ENCODE data around the gene WFIKKN1. TPM values are rescaled to one million over a fixed set of nuclear protein-coding genes. Genes with fewer than 3 reads are reported as not detected.

The WFIKKN1 gene
- total RNA-seq, 2 donors from 2014 or later, result 0.52 to 0.71 TPM

DNA sequence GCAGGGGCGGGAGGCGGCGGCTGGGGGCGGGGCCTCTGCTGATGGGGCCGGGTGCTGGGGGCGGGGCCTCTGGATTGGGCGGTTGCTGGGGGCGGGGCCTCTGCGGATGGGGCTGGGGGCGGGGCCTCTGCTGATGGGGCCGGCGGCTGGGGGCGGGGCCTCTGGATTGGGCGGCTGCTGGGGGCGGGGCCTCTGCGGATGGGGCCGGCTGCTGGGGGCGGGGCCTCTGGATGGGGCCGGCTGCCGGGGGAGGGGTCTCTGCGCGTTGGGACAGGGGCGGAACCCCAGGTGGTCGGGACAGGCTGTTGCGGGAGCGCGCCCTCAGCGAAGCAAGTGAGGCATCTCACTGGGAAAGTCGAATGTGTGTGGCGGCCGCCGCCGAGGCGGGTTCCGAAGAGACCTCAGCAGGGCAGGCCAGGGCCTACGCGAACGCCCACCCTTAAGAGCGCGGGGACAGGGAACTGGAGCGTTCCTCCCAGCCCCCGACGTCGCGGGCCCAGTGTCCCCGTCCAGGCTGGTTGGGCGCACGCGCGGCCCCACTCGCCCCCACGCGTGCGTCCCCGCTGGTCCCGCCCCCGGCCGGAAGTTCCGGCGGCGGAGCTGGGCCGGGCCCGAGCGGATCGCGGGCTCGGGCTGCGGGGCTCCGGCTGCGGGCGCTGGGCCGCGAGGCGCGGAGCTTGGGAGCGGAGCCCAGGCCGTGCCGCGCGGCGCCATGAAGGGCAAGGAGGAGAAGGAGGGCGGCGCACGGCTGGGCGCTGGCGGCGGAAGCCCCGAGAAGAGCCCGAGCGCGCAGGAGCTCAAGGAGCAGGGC lies 49.2 kb downstream of the WFIKKN1 start, which contains the start of gene STUB1:
STUB1 (plus strand) TSS at position 597 of the 811 bp plus-strand sequence; CDS start at position 713, 116 bp downstream.
- Histone ChIP-seq H3K27ac (peak within 1 kb of the TSS; percentile 95 to 99), H3K4me3 (peak within 1 kb of the TSS; percentile 82 to 88), H3K27me3 (no peaks in the 10 kb centered on the region), H3K36me3 (peaks cover 20% of the 10 kb centered on the region), H3K9me3 (no peaks in the 10 kb centered on the region), H3K4me1 (peaks cover 0 to 61% of the 10 kb centered on the region in 2 donors)
- peak; percentile 80 for DNase-seq (ENCODE audit: low spot score)
- TF ChIP-seq, protein P1, sequence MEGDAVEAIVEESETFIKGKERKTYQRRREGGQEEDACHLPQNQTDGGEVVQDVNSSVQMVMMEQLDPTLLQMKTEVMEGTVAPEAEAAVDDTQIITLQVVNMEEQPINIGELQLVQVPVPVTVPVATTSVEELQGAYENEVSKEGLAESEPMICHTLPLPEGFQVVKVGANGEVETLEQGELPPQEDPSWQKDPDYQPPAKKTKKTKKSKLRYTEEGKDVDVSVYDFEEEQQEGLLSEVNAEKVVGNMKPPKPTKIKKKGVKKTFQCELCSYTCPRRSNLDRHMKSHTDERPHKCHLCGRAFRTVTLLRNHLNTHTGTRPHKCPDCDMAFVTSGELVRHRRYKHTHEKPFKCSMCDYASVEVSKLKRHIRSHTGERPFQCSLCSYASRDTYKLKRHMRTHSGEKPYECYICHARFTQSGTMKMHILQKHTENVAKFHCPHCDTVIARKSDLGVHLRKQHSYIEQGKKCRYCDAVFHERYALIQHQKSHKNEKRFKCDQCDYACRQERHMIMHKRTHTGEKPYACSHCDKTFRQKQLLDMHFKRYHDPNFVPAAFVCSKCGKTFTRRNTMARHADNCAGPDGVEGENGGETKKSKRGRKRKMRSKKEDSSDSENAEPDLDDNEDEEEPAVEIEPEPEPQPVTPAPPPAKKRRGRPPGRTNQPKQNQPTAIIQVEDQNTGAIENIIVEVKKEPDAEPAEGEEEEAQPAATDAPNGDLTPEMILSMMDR (IDR thresholded peaks at IDR 0.05), result no peak

DNA sequence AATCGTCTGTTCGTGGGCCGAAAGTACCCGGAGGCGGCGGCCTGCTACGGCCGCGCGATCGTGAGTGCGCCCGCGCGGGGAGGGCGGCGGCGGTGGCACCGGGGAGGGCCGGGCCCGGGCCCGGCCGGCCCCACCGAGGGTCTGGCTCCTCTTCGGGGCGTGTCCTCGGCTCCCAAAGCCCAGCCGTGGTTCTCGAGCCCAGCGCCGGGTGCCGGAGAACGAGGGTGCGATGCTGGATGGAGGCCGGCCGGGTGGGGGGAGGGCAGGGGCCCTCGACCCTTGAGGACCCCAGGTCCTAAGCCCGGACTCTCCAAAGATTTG lies 49.8 kb downstream of the WFIKKN1 start:
- Histone ChIP-seq H3K27ac (peak overlapping the region; percentile 95 to 99), H3K9me3 (no peaks in the 10 kb centered on the region), H3K4me3 (peak overlapping the region; percentile 82 to 88), H3K27me3 (no peaks in the 10 kb centered on the region), H3K4me1 (peaks cover 0 to 62% of the 10 kb centered on the region in 2 donors), H3K36me3 (peaks cover 20% of the 10 kb centered on the region)
- TF ChIP-seq, protein P1 (IDR thresholded peaks at IDR 0.05), result no peak
- no peak for DNase-seq (ENCODE audit: low spot score)

DNA sequence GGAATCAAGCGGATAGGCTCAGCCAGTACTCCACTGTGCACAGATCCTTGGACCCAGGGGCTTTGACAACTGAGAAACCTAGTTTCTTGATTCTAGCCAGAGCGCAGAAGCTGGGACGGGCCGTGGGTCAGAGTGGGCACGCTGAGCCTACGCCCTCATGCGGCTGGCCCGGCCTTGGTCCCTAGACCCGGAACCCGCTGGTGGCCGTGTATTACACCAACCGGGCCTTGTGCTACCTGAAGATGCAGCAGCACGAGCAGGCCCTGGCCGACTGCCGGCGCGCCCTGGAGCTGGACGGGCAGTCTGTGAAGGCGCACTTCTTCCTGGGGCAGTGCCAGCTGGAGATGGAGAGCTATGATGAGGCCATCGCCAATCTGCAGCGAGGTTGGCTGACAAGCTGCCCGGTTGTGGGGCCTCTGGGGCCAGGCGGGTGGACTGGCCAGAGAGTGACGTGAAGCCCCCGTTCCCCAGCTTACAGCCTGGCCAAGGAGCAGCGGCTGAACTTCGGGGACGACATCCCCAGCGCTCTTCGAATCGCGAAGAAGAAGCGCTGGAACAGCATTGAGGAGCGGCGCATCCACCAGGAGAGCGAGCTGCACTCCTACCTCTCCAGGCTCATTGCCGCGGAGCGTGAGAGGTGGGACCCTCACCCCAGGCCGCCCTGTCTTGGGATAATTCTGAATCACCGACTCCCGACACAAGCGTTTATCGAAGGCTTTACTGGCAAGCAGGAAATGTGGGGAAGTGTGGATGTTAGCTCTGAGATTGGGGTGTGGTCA lies 50.4 kb downstream of the WFIKKN1 start:
- TF ChIP-seq, protein P1 (IDR thresholded peaks at IDR 0.05), result no peak
- Histone ChIP-seq H3K4me3 (peak overlapping the region; percentile 82 to 88), H3K9me3 (no peaks in the 10 kb centered on the region), H3K4me1 (peaks cover 0 to 62% of the 10 kb centered on the region in 2 donors), H3K27ac (peak overlapping the region; percentile 95 to 99), H3K36me3 (peaks cover 20% of the 10 kb centered on the region), H3K27me3 (no peaks in the 10 kb centered on the region)
- no peak for DNase-seq (ENCODE audit: low spot score)

DNA sequence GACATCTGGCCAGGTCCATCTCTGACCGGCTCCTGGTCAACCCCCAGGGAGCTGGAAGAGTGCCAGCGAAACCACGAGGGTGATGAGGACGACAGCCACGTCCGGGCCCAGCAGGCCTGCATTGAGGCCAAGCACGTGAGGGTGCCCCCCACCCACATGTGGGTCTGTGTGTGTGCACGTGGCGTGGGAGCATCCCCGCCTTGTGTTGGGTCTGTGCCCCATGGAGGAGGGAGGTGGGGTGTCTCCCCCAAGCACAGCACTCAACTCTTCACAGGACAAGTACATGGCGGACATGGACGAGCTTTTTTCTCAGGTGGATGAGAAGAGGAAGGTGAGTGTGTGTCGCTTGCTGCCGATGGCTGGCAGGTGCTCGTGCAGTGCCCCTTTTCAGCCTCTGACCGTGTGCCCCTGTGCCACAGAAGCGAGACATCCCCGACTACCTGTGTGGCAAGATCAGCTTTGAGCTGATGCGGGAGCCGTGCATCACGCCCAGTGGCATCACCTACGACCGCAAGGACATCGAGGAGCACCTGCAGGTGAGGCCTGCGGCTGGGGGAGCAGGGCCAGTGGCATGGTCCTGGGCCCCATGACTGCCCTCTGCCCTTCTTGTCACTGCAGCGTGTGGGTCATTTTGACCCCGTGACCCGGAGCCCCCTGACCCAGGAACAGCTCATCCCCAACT lies 51.1 kb downstream of the WFIKKN1 start:
- DNase-seq (ENCODE audit: low spot score), result no peak
- no peaks in the 10 kb centered on the region for H3K27me3 ChIP-seq
- H3K9me3 ChIP-seq, result no peaks in the 10 kb centered on the region
- TF ChIP-seq, protein P1 (IDR thresholded peaks at IDR 0.05), result no peak
- H3K4me3 ChIP-seq, result peak overlapping the region in 1 of 2 donors; percentile 82
- H3K4me1 ChIP-seq, result peaks cover 0 to 59% of the 10 kb centered on the region in 2 donors
- peaks cover 24% of the 10 kb centered on the region for H3K36me3 ChIP-seq
- no peak overlapping the region for H3K27ac ChIP-seq

DNA sequence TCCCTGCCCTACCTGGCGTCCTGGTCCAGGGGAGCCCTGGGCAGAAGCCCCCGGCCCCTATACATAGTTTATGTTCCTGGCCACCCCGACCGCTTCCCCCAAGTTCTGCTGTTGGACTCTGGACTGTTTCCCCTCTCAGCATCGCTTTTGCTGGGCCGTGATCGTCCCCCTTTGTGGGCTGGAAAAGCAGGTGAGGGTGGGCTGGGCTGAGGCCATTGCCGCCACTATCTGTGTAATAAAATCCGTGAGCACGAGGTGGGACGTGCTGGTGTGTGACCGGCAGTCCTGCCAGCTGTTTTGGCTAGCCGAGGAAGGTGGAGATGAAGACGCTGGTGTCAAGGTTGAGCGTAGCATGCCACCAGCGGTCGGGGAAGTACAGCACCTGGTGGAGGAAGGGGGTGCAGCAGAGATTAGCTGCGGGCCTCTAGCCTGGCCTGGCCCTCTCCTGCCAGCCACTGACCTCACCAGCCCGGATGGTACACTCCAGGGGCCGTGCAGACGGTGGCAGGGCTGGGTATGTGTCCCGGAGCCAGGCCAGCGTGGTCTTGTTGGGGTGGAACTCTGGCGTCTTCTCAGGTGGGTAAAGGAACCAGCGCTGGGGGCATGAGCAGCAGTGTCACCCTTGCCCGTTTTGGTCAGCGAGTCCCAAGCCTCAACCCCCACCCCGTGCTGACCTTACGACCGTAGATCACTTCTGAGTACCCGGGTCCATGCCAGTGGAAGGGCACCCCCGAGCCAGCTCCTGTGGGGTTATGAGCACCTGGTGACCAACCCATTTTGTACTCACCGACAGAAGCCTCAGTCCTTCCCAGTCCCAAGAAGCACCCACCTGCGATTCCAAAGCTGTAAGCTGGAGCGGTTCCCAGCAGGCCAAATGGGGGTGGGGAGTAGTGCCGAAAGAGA lies 52.0 kb downstream of the WFIKKN1 start:
- Histone ChIP-seq H3K9me3 (no peaks in the 10 kb centered on the region), H3K4me3 (peak overlapping the region in 1 of 2 donors; percentile 67), H3K4me1 (peaks cover 0 to 59% of the 10 kb centered on the region in 2 donors), H3K27ac (no peak overlapping the region), H3K27me3 (no peaks in the 10 kb centered on the region), H3K36me3 (peaks cover 29% of the 10 kb centered on the region)
- TF ChIP-seq, protein P1 (IDR thresholded peaks at IDR 0.05), result no peak
- no peak for DNase-seq (ENCODE audit: low spot score)
